HepG2 (cell line): ENCODE results near the gene VIPR1. TPM values are rescaled to one million over a fixed set of nuclear protein-coding genes. Genes with fewer than 3 reads are reported as not detected.

Experiments
- BATF2 ChIP-seq: sonication (generic); formaldehyde crosslinking; IDR thresholded peaks from 2 replicates; pipeline ENCODE4 v1.8.0; 2022; ENCODE audit warnings: mild to moderate bottlenecking, missing genetic modification reagents, moderate library complexity
- FOXP1 ChIP-seq, 2 experiments: fragments of 450-650 bp in 1 of 2; IDR thresholded peaks; 2 replicates each; pipeline ENCODE4 v1.6.1; 2017 to 2018; ENCODE audit warnings: antibody characterized with exemption in 1 of 2
- HOXA3 ChIP-seq: sonication (generic); formaldehyde crosslinking; IDR thresholded peaks from 2 replicates; pipeline ENCODE4 v1.5.0; 2020; ENCODE audit warnings: missing genetic modification reagents
- MAZ ChIP-seq, 2 experiments: sonication (generic) in 1 of 2; formaldehyde crosslinking in 1 of 2; IDR thresholded peaks; 2 replicates each; pipeline versions ENCODE4 v1.5.0 to v1.6.1; 2012 to 2020; ENCODE audit warnings: low read depth in 2 of 2, mild to moderate bottlenecking in 2 of 2, borderline replicate concordance in 1 of 2, improper control_type of control experiment in 1 of 2, low read length in 1 of 2, missing genetic modification reagents in 1 of 2, moderate library complexity in 1 of 2
- NFE2L2 ChIP-seq: fragments of 150-350 bp; IDR thresholded peaks from 2 replicates; pipeline ENCODE4 v1.6.1; 2014; ENCODE audit warnings: low read length
- SIX4 ChIP-seq: sonication (generic); formaldehyde crosslinking; IDR thresholded peaks from 2 replicates; pipeline ENCODE4 v1.4.0; 2020; ENCODE audit warnings: missing genetic modification reagents
- SP5 ChIP-seq: IDR thresholded peaks from 2 replicates; pipeline ENCODE4 v1.6.1; 2016; ENCODE audit warnings: low read depth, borderline replicate concordance
- TP53 ChIP-seq: sonication (generic); formaldehyde crosslinking; conservative IDR thresholded peaks from 2 replicates; pipeline ENCODE4 v1.4.0; 2020; ENCODE audit warnings: missing genetic modification reagents
- WIZ ChIP-seq: sonication (generic); formaldehyde crosslinking; IDR thresholded peaks from 2 replicates; pipeline ENCODE4 v1.5.1; 2020; ENCODE audit warnings: mild to moderate bottlenecking, missing genetic modification reagents
- ZC3H4 ChIP-seq: sonication (generic); formaldehyde crosslinking; IDR thresholded peaks from 2 replicates; pipeline ENCODE4 v1.4.0; 2020; ENCODE audit warnings: missing genetic modification reagents, borderline replicate concordance
- ZFP1 ChIP-seq: IDR thresholded peaks from 2 replicates; pipeline ENCODE4 v1.6.1; 2016
- ZNF12 ChIP-seq: sonication (generic); formaldehyde crosslinking; IDR thresholded peaks from 2 replicates; pipeline ENCODE4 v1.5.0; 2020; ENCODE audit warnings: missing genetic modification reagents
- ZNF275 ChIP-seq: sonication (generic); formaldehyde crosslinking; IDR thresholded peaks from 2 replicates; pipeline ENCODE4 v1.8.0; 2022; ENCODE audit warnings: missing genetic modification reagents, mild to moderate bottlenecking, inconsistent platforms, borderline replicate concordance
- ZNF276 ChIP-seq: sonication (generic); formaldehyde crosslinking; IDR thresholded peaks from 2 replicates; pipeline ENCODE4 v1.4.0; 2020; ENCODE audit warnings: mild to moderate bottlenecking, low read depth, missing genetic modification reagents
- ZNF33B ChIP-seq: sonication (generic); formaldehyde crosslinking; IDR thresholded peaks from 2 replicates; pipeline ENCODE4 v1.5.1; 2020; ENCODE audit warnings: mild to moderate bottlenecking, missing genetic modification reagents
- ZNF451 ChIP-seq: sonication (generic); formaldehyde crosslinking; IDR thresholded peaks from 2 replicates; pipeline ENCODE4 v1.5.0; 2020; ENCODE audit warnings: mild to moderate bottlenecking, missing genetic modification reagents
- ZNF510 ChIP-seq: sonication (generic); formaldehyde crosslinking; IDR thresholded peaks from 2 replicates; pipeline ENCODE4 v1.4.0; 2020; ENCODE audit warnings: low read depth, mild to moderate bottlenecking, missing genetic modification reagents
- ZNF841 ChIP-seq: sonication (generic); formaldehyde crosslinking; IDR thresholded peaks from 2 replicates; pipeline ENCODE4 v1.8.1; 2023; ENCODE audit warnings: missing genetic modification reagents, borderline replicate concordance
- ZSCAN9 ChIP-seq: IDR thresholded peaks from 2 replicates; pipeline ENCODE4 v1.6.1; 2016; ENCODE audit warnings: borderline replicate concordance
- polyA plus RNA-seq, 8 experiments: library from polyadenylated mRNA; depleted of rRNA in 3 of 8; stranded (reverse) in 7 of 8; unstranded in 1 of 8; fragments of >200 nt; fragmentation: Illumina TruSeq in 4 of 8; extraction: Trizol in 4 of 8; gene quantifications; 2 replicates each; pipeline versions ENCODE4 v1.2.1 to v1.2.3, GENCODE V29; 2011 to 2016; ENCODE audit warnings: low read depth in 4 of 8, missing spikeins in 1 of 8, mixed read lengths in 1 of 8; ENCODE audit not compliant: insufficient read depth in 1 of 8
- total RNA-seq, 5 experiments: library from RNA; depleted of rRNA; stranded (reverse); fragments of >200 nt; fragmentation: Illumina TruSeq; extraction: Trizol; gene quantifications; 2 replicates each; pipeline ENCODE4 v1.2.3, GENCODE V29; 2016; ENCODE audit warnings: low read depth in 1 of 5
- TF ChIP-seq, protein P1 (sequence below): sonication (generic); formaldehyde crosslinking; IDR thresholded peaks from 2 replicates; pipeline ENCODE4 v1.5.0; 2020; ENCODE audit warnings: missing genetic modification reagents
- TF ChIP-seq, protein P2 (sequence below): sonication (generic); IDR thresholded peaks from 2 replicates; pipeline ENCODE4 v1.6.1; 2016; ENCODE audit warnings: low read depth, borderline replicate concordance

Gene VIPR1
- total and polyA plus RNA-seq, 2 of the 13 experiments (the other 11 are each of a cell fraction or from before 2014, with no cell fraction given), result 0.04 to 0.11 TPM

DNA sequence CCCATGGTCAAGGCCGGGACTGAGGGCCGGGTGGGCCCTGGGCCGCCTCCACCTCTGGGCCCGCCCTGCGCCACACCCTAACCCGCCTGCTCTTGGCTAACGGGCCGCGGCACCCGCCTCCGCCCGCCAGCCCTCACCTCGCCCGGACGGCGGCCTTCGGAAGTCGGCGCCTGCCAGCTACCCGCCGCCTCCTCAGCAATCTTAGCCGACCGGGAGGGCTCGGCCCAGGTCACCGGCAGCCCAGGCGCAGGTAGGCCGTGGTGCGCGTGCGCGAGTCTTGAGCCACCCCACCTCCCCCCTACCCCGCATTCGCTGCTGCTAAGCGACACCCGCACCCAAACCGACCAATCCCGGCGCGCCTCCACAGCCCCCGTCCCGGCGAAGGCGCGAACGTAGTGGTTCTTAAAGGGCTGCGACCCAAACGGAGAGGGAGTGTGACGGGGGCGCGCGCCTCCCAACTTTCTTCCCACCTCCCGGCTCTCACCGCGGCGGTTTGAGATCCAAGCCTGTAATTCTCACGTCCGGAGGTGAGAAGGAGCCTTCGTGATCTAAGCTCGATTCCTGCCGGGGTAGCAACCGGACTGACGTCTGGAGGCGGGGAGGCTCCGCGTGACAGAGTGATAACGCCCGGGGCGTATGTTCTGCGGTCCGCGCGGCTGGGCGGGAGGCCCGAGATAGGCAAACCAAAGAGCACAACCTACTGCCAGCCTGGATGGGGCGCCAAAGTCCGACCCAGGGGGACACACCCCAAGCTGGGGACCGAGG, 79.4 kb downstream of the VIPR1 start, which contains the start of gene SEC22C (continued):
- TF ChIP-seq, protein P1, sequence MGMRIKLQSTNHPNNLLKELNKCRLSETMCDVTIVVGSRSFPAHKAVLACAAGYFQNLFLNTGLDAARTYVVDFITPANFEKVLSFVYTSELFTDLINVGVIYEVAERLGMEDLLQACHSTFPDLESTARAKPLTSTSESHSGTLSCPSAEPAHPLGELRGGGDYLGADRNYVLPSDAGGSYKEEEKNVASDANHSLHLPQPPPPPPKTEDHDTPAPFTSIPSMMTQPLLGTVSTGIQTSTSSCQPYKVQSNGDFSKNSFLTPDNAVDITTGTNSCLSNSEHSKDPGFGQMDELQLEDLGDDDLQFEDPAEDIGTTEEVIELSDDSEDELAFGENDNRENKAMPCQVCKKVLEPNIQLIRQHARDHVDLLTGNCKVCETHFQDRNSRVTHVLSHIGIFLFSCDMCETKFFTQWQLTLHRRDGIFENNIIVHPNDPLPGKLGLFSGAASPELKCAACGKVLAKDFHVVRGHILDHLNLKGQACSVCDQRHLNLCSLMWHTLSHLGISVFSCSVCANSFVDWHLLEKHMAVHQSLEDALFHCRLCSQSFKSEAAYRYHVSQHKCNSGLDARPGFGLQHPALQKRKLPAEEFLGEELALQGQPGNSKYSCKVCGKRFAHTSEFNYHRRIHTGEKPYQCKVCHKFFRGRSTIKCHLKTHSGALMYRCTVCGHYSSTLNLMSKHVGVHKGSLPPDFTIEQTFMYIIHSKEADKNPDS, result 0 out of 2 replicates have a peak, but pooled peaks have one; percentile 63
- peak; percentile 76; the same call in 1 of the 2 replicates for TF ChIP-seq ZNF33B (CRISPR knock-in tag)
- TF ChIP-seq NFE2L2, result no peak
- no peak for TF ChIP-seq ZC3H4
- TF ChIP-seq WIZ (CRISPR knock-in tag), result peak; percentile 79
- no peak for TF ChIP-seq ZFP1 (CRISPR knock-in tag)
- 0 out of 2 replicates have a peak, but pooled peaks have one; percentile 72 for TF ChIP-seq ZNF276 (CRISPR knock-in tag)
- peak; percentile 74; the same call in 1 of the 2 replicates for TF ChIP-seq BATF2 (CRISPR knock-in tag)
- TF ChIP-seq ZSCAN9 (CRISPR knock-in tag), result 0 out of 2 replicates have a peak, but pooled peaks have one; percentile 67
- TF ChIP-seq FOXP1 (IDR thresholded peaks at IDR 0.05), result no peak
- TF ChIP-seq FOXP1 (CRISPR knock-in tag; IDR thresholded peaks at IDR 0.05), result no peak
- TF ChIP-seq ZNF510 (CRISPR knock-in tag), result no peak
- TF ChIP-seq MAZ (IDR thresholded peaks at IDR 0.05; ENCODE audit: borderline replicate concordance, low read depth, low read length), result peak; percentile 51; the same call in 1 of the 2 replicates
- TF ChIP-seq MAZ (CRISPR knock-in tag; IDR thresholded peaks at IDR 0.05; ENCODE audit: low read depth), result peak; percentile 71; the same call in 1 of the 2 replicates
- no peak for TF ChIP-seq ZNF275 (CRISPR knock-in tag)
- TF ChIP-seq HOXA3, result peak; percentile 14; the same call in 1 of the 2 replicates
- no peak for TF ChIP-seq ZNF841 (CRISPR knock-in tag)
- TF ChIP-seq, protein P2, sequence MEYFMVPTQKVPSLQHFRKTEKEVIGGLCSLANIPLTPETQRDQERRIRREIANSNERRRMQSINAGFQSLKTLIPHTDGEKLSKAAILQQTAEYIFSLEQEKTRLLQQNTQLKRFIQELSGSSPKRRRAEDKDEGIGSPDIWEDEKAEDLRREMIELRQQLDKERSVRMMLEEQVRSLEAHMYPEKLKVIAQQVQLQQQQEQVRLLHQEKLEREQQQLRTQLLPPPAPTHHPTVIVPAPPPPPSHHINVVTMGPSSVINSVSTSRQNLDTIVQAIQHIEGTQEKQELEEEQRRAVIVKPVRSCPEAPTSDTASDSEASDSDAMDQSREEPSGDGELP, result peak; percentile 36; the same call in 1 of the 2 replicates
- no peak for TF ChIP-seq TP53
- peak; percentile 39; the same call in 1 of the 2 replicates for TF ChIP-seq SP5 (CRISPR knock-in tag)
- TF ChIP-seq SIX4 (CRISPR knock-in tag), result no peak; the same call in 1 of the 2 replicates
- TF ChIP-seq ZNF451 (CRISPR knock-in tag), result no peak
- TF ChIP-seq ZNF12, result no peak
